Measurements from ENCODE around the gene NTSR1. TPM values are rescaled to one million over a fixed set of nuclear protein-coding genes. Genes with fewer than 3 reads are reported as not detected.
A peak's percentile ranks its signal among the peaks of the same experiment; 100 is the strongest.

Gene NTSR1
- total RNA-seq, 1 donor from 2014 or later, result not detected

- DNase-seq, result no peak
Observed at GRCh38 chr20:62759981-62760431, 51.4 kb downstream of the NTSR1 start.

DNA sequence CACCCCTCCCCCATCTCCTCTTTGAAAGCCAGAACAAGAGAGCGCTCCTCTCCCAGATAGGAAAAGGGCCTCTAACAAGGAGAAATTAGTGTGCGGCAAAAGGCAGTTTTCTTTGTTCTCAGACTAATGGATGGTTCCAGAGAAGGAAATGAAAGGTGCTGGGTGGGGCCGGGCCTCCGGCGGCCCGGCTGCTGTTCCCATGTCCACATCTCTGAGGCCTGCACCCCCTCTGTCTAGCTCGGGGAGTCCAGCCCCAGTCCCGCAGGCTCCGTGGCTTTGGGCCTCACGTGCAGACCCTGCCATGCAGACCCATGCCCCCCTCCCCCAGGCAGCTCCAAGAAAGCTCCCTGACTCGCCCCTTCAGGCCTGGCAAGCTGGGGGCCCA, 51.8 kb downstream of the NTSR1 start:
- DNase-seq, result no peak

GRCh38 chr20:62760856-62761758, 52.5 kb downstream of the NTSR1 start:
- no peak for DNase-seq

GRCh38 chr20:62761759-62762131, 53.1 kb downstream of the NTSR1 start:
- DNase-seq, result no peak

GRCh38 chr20:62762376-62762775, 53.7 kb downstream of the NTSR1 start:
- no peak for DNase-seq

DNA sequence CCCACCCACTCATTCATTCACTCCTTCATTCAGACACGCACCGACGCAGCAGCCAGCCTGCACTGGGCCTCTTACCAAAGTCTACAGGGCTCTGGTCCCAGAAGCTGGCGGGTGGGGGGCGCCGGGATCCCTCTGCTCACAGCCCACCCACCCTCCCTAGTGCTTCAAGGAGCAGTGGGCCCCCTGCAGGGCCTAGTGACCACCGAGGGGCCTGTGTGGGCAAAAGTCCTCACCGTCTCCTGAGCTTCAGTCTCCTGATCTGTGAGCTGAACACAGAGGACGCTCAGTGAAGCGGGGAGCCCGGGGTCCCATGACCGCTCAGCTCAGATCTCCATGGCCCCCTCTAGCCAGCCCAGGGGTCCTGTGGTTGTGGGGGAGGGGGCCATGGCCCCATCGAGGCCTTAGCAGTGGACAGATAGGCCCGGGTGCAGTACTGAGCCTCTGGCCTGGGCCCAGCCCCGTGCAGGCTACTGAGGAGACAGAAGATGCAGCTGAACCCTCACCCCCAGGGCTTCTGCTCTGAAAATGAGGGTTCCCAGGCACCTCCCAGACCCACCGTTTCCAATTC, 54.2 kb downstream of the NTSR1 start:
- DNase-seq, result no peak

DNA sequence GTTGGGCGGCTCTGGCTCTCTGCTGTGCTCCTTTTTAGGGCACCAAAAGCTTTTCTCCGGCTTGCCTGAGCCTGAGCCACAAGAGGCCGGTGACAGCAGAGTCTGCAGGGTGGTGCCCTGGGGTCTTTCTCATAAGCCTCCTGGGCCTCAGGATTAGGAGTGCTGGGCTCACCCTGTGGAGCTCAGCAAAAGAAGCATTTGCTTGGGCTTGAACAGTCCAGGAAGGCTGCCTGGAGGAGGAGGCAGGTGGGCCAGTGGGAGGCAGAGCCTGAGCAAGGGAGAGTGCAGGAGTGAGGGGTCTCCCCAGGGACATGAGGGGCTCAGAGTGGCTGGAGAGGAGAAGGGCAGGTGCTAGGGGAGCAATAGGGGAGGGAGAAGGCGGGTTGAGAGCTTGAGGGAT, 54.8 kb downstream of the NTSR1 start:
- no peak for DNase-seq

DNA sequence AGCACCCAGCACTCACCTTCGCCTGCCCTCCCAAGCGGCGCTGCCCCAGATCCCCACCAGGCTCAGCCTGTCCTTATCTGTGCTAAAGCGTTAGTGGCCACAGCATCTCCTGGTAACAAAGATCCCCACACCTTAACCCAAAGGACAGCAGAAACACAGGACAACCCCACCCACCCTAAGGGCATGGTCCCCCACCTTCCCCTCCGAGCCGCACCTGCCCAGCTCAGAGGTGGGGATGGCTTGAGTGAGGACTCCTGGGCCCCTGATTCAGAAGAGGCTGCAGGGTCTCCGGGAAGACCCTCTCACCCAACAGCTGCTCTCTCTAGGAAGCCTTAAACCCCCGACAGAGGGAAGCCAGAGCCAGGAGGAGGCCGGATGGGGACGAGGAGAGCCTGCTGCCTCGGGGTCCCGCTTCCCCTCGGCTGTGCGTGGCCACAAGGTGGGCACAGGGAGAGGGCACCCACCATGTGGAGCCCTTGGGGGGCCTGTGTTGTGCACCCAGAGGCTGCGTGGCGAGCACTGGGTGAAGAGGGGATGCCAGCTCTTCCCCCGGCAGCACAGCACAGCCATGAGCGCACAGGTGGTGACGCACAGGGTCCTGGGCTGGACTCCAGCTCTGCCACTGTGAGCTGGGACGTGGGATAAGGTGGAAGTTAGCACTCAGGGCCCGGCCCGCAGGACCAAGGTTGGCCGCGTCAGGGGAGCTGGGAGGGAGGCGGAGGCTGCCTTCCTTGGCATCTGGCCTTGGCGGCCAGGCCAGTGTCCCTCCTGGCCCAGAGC, 55.7 kb downstream of the NTSR1 start:
- DNase-seq, result no peak

GRCh38 chr20:62765021-62765420, 56.4 kb downstream of the NTSR1 start:
- DNase-seq, result no peak

DNA sequence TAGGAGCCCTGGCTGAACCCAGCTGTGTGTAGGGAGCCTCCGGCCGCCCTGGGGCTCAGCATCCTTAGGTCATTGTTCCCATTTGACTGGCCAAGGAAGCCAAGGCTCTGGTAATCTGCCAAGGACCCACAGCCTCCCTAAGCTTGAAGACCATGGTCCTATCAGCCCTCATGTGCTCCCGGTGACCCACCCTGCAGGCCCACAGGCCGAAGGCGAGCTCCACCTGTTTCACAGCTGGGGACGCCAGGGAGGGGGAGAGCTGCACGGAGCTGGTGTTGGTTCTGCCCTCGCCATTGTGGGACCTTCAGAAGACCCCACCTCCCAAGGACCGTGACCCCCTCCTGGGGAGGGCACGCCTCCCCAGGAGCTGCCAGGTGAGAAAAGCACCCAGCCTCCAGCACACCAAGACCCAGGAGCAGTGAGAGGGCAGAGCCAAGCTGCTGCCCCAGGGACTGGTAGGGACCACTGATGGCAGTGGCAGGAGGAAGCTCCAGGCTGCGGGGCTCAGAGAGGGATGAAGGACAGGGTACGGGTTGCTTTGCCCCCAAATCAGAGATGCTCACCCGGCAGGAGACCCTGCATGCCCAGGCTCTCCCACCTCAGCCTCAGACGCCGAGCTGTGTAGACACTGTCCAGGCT, 56.9 kb downstream of the NTSR1 start:
- DNase-seq, result no peak

DNA sequence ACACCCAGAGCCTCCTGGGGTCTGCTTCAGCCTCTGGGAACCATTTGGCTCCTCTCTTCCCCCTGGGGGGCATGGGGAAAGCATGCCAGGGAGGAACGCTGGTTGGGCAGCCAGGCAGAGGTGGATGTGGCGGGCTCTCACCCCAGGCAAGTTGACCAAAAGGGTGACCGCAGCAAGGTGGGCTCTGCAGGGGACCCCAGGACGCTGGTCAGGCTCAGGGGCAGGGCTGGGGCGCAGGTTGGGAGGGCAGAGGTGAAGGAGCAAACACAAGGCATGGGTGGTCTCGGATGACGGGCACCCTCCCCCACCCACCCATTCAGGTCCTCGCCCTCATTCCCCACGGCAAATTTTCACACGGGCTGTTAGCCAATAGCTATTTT, 57.4 kb downstream of the NTSR1 start:
- DNase-seq, result no peak

GRCh38 chr20:62766716-62767115, 58.1 kb downstream of the NTSR1 start:
- no peak for DNase-seq

GRCh38 chr20:62768234-62768546, 59.6 kb downstream of the NTSR1 start:
- DNase-seq, result no peak

- peak; percentile 17 for DNase-seq
Observed at GRCh38 chr20:62768551-62769287, 60.1 kb downstream of the NTSR1 start.

DNA sequence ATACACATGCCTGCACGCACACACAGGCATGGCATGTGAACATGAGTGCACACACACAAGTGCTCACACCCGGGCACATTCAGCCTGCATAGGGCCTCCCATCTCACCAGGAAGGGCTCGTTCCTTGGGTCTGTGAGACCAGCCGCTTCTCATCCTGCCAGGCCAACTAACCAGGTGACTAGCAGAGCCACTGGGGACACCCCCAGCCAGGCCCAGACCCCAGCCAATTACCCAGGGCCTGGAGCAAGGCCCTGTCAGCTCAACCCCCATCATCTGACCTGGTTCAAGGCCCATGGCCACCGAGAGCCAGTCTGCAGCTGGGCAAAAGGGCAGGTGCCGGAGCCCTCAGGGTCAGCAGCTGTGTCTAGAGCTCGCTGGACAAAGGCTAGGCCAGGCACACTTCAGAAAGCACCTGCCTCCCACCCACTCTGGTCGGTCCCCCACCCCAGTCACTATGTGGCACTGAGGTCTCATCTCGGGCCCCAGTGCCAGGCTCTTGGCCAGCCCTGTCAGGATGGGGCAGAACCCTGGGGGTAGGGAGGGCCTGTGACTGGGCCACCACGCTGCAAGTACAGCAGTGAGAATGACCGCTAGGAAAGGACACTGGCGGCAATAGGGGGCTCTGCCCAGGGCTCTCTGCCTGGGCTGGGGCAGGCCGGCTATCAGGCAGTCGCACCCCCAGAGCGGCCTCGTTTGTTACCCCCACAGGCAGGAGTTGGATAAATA, 60.9 kb downstream of the NTSR1 start:
- DNase-seq, result no peak

DNA sequence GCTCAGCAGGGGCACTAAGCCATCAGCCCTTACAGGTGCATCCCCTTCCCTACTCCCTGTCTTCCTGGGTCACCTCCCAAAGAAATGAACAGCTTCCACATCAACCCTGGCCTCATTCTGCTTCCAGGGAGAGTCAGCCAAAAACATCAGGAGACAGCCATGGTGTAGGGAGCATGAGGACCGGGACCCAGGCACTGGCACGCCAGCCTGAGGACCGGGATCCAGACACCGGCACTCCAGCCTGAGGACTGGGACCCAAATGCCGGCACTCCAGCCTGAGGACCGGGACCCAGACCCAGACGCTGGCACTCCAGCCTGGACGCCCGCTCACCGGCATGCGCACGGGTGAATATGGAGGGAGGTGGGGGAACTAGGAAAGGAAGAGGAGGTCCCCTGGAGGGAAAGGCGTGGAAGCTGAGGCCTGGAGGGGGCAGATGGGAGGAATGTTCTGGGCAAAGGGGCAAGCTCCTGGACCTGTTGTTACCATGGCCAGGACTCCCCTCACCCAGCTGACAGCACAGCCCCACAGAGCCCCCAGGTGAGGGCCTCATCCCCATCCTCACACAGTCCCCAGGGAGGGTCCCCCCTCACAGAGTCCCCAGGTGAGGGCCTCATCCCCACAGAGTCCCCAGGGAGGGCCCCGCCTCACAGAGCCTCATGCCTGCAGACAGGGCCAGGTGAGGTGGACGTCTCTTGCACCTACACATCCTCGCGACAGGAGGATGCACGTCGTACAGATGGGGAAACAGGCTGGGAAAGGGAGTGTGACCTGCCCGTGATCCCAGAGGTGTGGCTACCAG, 61.7 kb downstream of the NTSR1 start:
- DNase-seq, result no peak

GRCh38 chr20:62770916-62771315, 62.3 kb downstream of the NTSR1 start:
- no peak for DNase-seq

- DNase-seq, result no peak
Observed at GRCh38 chr20:62771396-62772102, 62.9 kb downstream of the NTSR1 start.

DNA sequence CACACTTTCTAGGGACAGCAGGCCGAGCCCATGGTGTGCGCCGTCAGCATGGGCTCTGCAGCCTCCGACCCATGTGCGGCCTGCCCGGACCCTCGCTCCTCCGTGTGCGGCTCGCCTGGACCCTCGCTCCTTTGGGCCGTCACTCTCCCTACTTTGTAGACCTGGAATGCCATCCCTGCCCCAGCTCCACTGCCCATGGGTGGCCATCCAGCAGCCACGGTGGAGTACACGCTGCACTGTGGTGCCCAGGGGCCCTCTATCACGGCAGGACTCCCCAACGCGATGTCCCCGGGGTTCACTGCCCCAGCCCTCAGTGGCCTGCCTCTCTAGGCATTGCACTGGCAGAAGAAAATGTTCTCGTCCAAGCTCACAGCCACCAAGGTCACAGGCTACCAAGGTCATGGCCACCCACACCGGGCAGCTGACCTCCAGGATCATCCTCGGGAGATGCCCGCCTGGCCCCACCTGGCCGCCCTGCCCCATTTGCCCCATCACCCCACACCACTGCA, 63.5 kb downstream of the NTSR1 start:
- DNase-seq, result no peak

GRCh38 chr20:62772619-62772989, 64.0 kb downstream of the NTSR1 start:
- no peak for DNase-seq
